ENCODE data around the gene RERE. TPM values are rescaled to one million over a fixed set of nuclear protein-coding genes. Genes with fewer than 3 reads are reported as not detected.
"Not testable (repeated sequence)": the region's sequence is repeated elsewhere in the genome, so short reads cannot be mapped to it uniquely, and the experiment has no call there.

The RERE gene
- total RNA-seq, 2 donors from 2014 or later: 48.0 to 50.5 TPM

DNA sequence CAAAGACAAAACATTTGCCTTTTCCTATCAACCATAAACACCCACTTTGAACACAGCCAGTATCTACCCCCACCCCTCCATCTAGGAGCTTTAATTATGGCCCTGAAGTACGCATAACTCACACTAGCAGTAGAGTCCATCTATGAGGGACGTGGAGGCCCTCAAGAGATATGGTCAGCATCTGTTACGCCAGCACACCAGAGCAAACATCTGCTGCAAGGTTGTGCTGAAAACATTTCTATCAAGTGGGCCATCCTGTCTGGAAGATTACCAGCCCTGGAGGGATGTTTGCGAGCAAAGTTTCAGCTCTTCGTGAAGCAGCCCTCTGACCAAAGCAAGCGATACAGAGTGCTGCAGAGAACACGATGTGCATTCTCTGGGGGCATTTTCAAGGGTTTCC lies 424.9 kb downstream of the RERE start:
- H3K36me3 Mint-ChIP-seq (ENCODE audit: low read depth): peaks cover 70% of the 10 kb centered on the region
- H3K4me3 Mint-ChIP-seq: peak overlapping the region; percentile 23
- peaks cover 71% of the 10 kb centered on the region for H3K4me1 Mint-ChIP-seq
- H3K9me3 Mint-ChIP-seq: no peaks in the 10 kb centered on the region
- ATAC-seq (replicated peaks): no peak
- no peaks in the 10 kb centered on the region for H3K27me3 Mint-ChIP-seq
- H3K27ac Mint-ChIP-seq: peak overlapping the region; percentile 37

DNA sequence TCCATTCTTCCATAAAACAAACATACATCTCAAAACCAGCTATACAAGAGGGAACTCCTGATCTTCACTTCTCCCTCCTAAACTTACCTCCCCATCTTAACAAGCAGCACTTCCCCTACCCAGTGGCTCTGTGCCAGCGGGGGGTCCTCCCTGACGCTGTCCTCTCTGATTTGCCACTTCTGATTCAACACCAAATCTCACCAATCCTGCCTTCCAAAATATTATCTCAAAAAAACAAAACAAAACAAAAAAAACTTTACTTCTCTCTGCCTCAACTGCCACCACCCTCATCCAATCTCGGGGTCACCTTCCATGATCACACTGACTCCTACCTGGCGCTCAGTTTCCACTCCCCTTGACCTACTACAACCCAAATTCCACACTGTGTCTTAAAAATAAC lies 426.7 kb downstream of the RERE start:
- Mint-ChIP-seq H3K4me1 (peaks cover 74% of the 10 kb centered on the region), H3K27ac (peak overlapping the region; percentile 56), H3K9me3 (no peaks in the 10 kb centered on the region), H3K4me3 (peak overlapping the region; percentile 48), H3K27me3 (no peaks in the 10 kb centered on the region), H3K36me3 (ENCODE audit: low read depth) (peaks cover 74% of the 10 kb centered on the region)
- ATAC-seq (replicated peaks): no peak

- peak overlapping the region; percentile 56 for H3K27ac Mint-ChIP-seq
- H3K27me3 Mint-ChIP-seq: no peaks in the 10 kb centered on the region
- peaks cover 69% of the 10 kb centered on the region for H3K4me1 Mint-ChIP-seq
- H3K4me3 Mint-ChIP-seq: peak overlapping the region; percentile 48
- H3K9me3 Mint-ChIP-seq: no peaks in the 10 kb centered on the region
- H3K36me3 Mint-ChIP-seq (ENCODE audit: low read depth): peaks cover 73% of the 10 kb centered on the region
- peak; percentile 81 for ATAC-seq (replicated peaks)
Measured at GRCh38 chr1:8389958-8390535, 427.4 kb downstream of the RERE start.

DNA sequence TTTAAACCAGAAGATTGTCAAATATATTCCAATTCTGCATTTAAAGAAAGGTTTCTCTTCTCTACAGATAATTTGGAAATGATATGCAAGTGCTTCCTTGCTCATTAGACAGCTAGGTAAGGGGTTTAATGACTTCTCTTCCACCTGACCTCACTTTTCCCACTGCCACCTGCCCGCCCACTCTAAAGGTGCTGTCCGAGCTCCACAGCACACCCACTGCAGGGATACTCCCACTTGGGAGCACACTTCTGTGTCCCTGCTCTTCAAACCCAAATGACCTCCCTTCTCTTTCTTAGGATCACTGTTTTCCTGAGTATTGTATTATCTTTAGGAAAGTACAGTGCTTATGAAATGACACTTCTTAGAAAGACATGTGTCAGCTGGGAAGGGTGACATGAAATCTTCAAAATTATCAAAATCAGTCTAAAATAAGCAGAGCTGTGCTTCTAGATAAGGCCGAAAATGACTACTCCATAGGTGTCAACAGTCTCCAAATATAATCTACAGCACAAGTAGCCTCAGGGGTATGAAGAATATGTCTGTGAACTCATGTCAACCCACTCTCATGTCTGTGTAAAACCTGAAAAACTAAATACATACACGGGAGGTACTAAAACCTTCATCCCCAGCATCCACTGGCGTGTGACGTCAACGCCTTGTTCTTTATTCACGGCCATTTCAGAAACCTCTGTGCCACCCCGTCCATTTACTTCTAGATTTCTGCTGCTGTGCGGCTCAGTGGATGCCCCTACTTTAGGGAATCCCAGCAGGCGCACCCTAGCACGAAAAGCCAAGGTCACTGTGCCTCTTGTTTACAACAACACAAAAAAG lies 428.5 kb downstream of the RERE start:
- Mint-ChIP-seq H3K4me1 (peaks cover 71% of the 10 kb centered on the region), H3K36me3 (ENCODE audit: low read depth) (peaks cover 69% of the 10 kb centered on the region), H3K27ac (peak overlapping the region; percentile 56), H3K9me3 (no peaks in the 10 kb centered on the region), H3K27me3 (no peaks in the 10 kb centered on the region), H3K4me3 (peak overlapping the region; percentile 48)
- no peak for ATAC-seq (replicated peaks)

- no peak overlapping the region for H3K27ac Mint-ChIP-seq
- H3K36me3 Mint-ChIP-seq (ENCODE audit: low read depth): peaks cover 73% of the 10 kb centered on the region
- peaks cover 62% of the 10 kb centered on the region for H3K4me1 Mint-ChIP-seq
- H3K4me3 Mint-ChIP-seq: peak overlapping the region; percentile 17
- ATAC-seq (replicated peaks): no peak
- H3K27me3 Mint-ChIP-seq: no peaks in the 10 kb centered on the region
- no peaks in the 10 kb centered on the region for H3K9me3 Mint-ChIP-seq
Measured at GRCh38 chr1:8386247-8386646, 431.2 kb downstream of the RERE start.

- Mint-ChIP-seq H3K4me1 (peaks cover 51% of the 10 kb centered on the region), H3K36me3 (ENCODE audit: low read depth) (peaks cover 65% of the 10 kb centered on the region), H3K4me3 (peak overlapping the region; percentile 44), H3K27me3 (no peaks in the 10 kb centered on the region), H3K27ac (peak overlapping the region; percentile 84), H3K9me3 (no peaks in the 10 kb centered on the region)
- ATAC-seq (replicated peaks): peak; percentile 63
Measured at GRCh38 chr1:8384577-8384976, 432.9 kb downstream of the RERE start.

- peak overlapping the region; percentile 84 for H3K27ac Mint-ChIP-seq
- no peaks in the 10 kb centered on the region for H3K9me3 Mint-ChIP-seq
- H3K27me3 Mint-ChIP-seq: no peaks in the 10 kb centered on the region
- ATAC-seq (replicated peaks): no peak
- H3K4me3 Mint-ChIP-seq: peak overlapping the region; percentile 44
- H3K36me3 Mint-ChIP-seq (ENCODE audit: low read depth): peaks cover 60% of the 10 kb centered on the region
- H3K4me1 Mint-ChIP-seq: peaks cover 48% of the 10 kb centered on the region
Measured at GRCh38 chr1:8384088-8384487, 433.4 kb downstream of the RERE start.

GRCh38 chr1:8382608-8383505 lies 434.6 kb downstream of the RERE start:
- peaks cover 46% of the 10 kb centered on the region for H3K4me1 Mint-ChIP-seq
- H3K4me3 Mint-ChIP-seq: peak overlapping the region; percentile 72
- ATAC-seq (replicated peaks): peak; percentile 27
- H3K36me3 Mint-ChIP-seq (ENCODE audit: low read depth): peaks cover 55% of the 10 kb centered on the region
- H3K27me3 Mint-ChIP-seq: no peaks in the 10 kb centered on the region
- no peaks in the 10 kb centered on the region for H3K9me3 Mint-ChIP-seq
- H3K27ac Mint-ChIP-seq: peak overlapping the region; percentile 67

DNA sequence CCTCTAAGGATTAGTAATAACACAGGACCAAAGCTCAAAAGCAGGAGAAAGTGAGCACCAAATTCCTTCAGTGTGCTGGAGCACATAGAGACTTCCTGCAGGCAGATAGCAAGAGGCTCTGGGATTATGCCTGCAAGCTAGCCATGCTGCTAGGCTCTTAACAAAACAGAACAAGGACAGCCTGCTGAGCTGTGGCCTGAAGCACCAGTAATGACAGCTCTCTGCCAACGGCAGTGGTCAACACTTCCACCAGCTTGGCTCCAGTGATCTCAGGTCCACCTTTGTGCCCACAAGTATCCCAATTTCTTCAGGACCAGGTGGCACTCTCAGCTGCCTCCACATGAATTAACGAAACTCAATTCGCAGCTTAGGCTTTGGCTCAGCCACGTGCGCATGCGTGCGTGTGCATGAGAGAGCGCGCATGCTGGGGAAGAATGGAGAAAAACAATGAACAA lies 435.4 kb downstream of the RERE start:
- Mint-ChIP-seq H3K4me3 (peak overlapping the region; percentile 72), H3K4me1 (peaks cover 44% of the 10 kb centered on the region), H3K9me3 (no peaks in the 10 kb centered on the region), H3K27me3 (no peaks in the 10 kb centered on the region), H3K27ac (peak overlapping the region; percentile 46), H3K36me3 (ENCODE audit: low read depth) (peaks cover 54% of the 10 kb centered on the region)
- ATAC-seq (replicated peaks): no peak

GRCh38 chr1:8381618-8382017 lies 435.8 kb downstream of the RERE start:
- Mint-ChIP-seq H3K27me3 (no peaks in the 10 kb centered on the region), H3K27ac (no peak overlapping the region), H3K4me3 (no peak overlapping the region), H3K9me3 (no peaks in the 10 kb centered on the region), H3K4me1 (peaks cover 40% of the 10 kb centered on the region), H3K36me3 (ENCODE audit: low read depth) (peaks cover 49% of the 10 kb centered on the region)
- ATAC-seq (replicated peaks): no peak

- H3K9me3 Mint-ChIP-seq; H3K4me3 Mint-ChIP-seq; H3K27ac Mint-ChIP-seq; H3K27me3 Mint-ChIP-seq; ATAC-seq (replicated peaks): not testable (repeated sequence)
- Mint-ChIP-seq H3K4me1 (peaks cover 43% of the 10 kb centered on the region), H3K36me3 (ENCODE audit: low read depth) (peaks cover 41% of the 10 kb centered on the region)
Measured at GRCh38 chr1:8380310-8380709, 437.1 kb downstream of the RERE start.

GRCh38 chr1:8379513-8380186 lies 437.8 kb downstream of the RERE start:
- Mint-ChIP-seq H3K4me1 (peaks cover 45% of the 10 kb centered on the region), H3K4me3 (no peak overlapping the region), H3K9me3 (no peaks in the 10 kb centered on the region), H3K27ac (no peak overlapping the region), H3K36me3 (ENCODE audit: low read depth) (peaks cover 45% of the 10 kb centered on the region), H3K27me3 (no peaks in the 10 kb centered on the region)
- no peak for ATAC-seq (replicated peaks)

GRCh38 chr1:8378981-8379470 lies 438.4 kb downstream of the RERE start:
- Mint-ChIP-seq H3K4me1 (peaks cover 45% of the 10 kb centered on the region), H3K36me3 (ENCODE audit: low read depth) (peaks cover 45% of the 10 kb centered on the region), H3K27me3 (no peaks in the 10 kb centered on the region), H3K9me3 (no peaks in the 10 kb centered on the region), H3K27ac (peak overlapping the region; percentile 36), H3K4me3 (no peak overlapping the region)
- ATAC-seq (replicated peaks): no peak

DNA sequence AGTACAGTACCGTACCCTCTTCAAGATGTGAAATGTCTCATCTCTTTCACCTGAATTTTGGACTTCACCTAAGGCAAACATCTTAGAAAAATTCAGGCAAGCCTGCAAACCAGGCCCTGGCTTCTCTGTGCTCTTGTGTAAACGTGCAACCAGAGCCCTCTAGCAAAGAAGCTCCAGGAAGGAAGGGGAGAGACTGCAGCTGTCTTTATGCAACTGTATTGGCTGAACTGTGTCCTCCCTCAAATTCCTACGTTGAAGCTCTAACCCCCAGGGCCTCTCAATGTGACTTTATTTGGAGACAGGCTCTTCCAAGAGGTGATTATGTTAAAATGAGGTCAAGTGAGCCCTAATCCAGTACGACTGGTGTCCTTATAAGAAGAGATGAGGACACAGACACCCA lies 439.3 kb downstream of the RERE start:
- Mint-ChIP-seq H3K9me3 (no peaks in the 10 kb centered on the region), H3K27me3 (no peaks in the 10 kb centered on the region), H3K4me1 (peaks cover 42% of the 10 kb centered on the region), H3K4me3 (no peak overlapping the region), H3K27ac (peak overlapping the region; percentile 36), H3K36me3 (ENCODE audit: low read depth) (peaks cover 50% of the 10 kb centered on the region)
- ATAC-seq (replicated peaks): no peak
